CD14-positive monocyte (primary cell): ENCODE results near the gene MICAL2. TPM values are rescaled to one million over a fixed set of nuclear protein-coding genes. Genes with fewer than 3 reads are reported as not detected.

Experiments
- DNase-seq, 3 donors: peaks; one replicate each; pipeline ENCODE4 v3.0.0-alpha.2; 2011 to 2022
- H2AFZ ChIP-seq: 2 replicates; pipeline ENCODE4 v1.6.0; 2012; ENCODE audit warnings: mild to moderate bottlenecking, low read depth, low read length, inconsistent platforms; ENCODE audit not compliant: insufficient read depth, poor library complexity, severe bottlenecking
- H3K27ac ChIP-seq, 2 donors: 1 replicate in 1 of 2; 2 replicates in 1 of 2; pipeline ENCODE4 v1.5.1; 2012 to 2013; ENCODE audit warnings: low read length in 2 of 2, control low read depth in 1 of 2, inconsistent platforms in 1 of 2, low read depth in 1 of 2, mild to moderate bottlenecking in 1 of 2
- H3K27me3 ChIP-seq, 2 donors: one replicate each; pipeline versions ENCODE4 v1.6.0 to v1.6.1; 2011 to 2013; ENCODE audit warnings: low read length in 2 of 2; ENCODE audit not compliant: control insufficient read depth in 2 of 2, insufficient read depth in 2 of 2
- H3K36me3 ChIP-seq, 2 donors: replicated peaks in 1 of 2; 1 replicate in 1 of 2; 2 replicates in 1 of 2; pipeline versions ENCODE4 v1.5.1 to v1.6.1; 2012 to 2013; ENCODE audit warnings: low read length in 2 of 2, control low read depth in 1 of 2, inconsistent platforms in 1 of 2, mild to moderate bottlenecking in 1 of 2; ENCODE audit not compliant: insufficient read depth in 2 of 2, control insufficient read depth in 1 of 2
- H3K4me1 ChIP-seq, 2 donors: 1 replicate in 1 of 2; 2 replicates in 1 of 2; pipeline versions ENCODE4 v1.5.1 to v1.6.1; 2012 to 2013; ENCODE audit warnings: low read length in 2 of 2, control low read depth in 1 of 2, inconsistent platforms in 1 of 2, mild to moderate bottlenecking in 1 of 2, moderate library complexity in 1 of 2; ENCODE audit not compliant: insufficient read depth in 2 of 2, control insufficient read depth in 1 of 2
- H3K4me2 ChIP-seq: replicated peaks from 2 replicates; pipeline ENCODE3; 2012; ENCODE audit warnings: low read length, moderate library complexity, mild to moderate bottlenecking; ENCODE audit not compliant: poor library complexity, severe bottlenecking; ENCODE audit errors: extremely low read depth
- H3K4me3 ChIP-seq, 3 experiments: fragments of 200-600 bp in 1 of 3; sonication (generic) in 1 of 3; replicated peaks in 1 of 3; 1 replicate in 2 of 3; 2 replicates in 1 of 3; pipeline ENCODE4 v1.5.1; 2011 to 2013; ENCODE audit warnings: low read length in 3 of 3, mild to moderate bottlenecking in 3 of 3, control low read depth in 2 of 3, low read depth in 2 of 3, inconsistent platforms in 1 of 3, moderate library complexity in 1 of 3
- H3K79me2 ChIP-seq: 2 replicates; pipeline ENCODE4 v1.6.0; 2012; ENCODE audit warnings: mild to moderate bottlenecking, control low read depth, inconsistent platforms, low read length, moderate library complexity; ENCODE audit not compliant: insufficient read depth
- H3K9ac ChIP-seq: 2 replicates; pipeline ENCODE4 v1.6.0; 2017; ENCODE audit warnings: low read length, mild to moderate bottlenecking; ENCODE audit not compliant: insufficient read depth, poor library complexity, severe bottlenecking
- H3K9me3 ChIP-seq, 2 donors: replicated peaks in 1 of 2; 1 replicate in 1 of 2; 2 replicates in 1 of 2; pipeline versions ENCODE4 v1.5.1 to v1.6.1; 2012 to 2013; ENCODE audit warnings: low read length in 2 of 2, control low read depth in 1 of 2; ENCODE audit not compliant: control insufficient read depth in 1 of 2, insufficient read depth in 1 of 2
- H4K20me1 ChIP-seq: 2 replicates; pipeline ENCODE4 v1.6.0; 2012; ENCODE audit warnings: mild to moderate bottlenecking, low read length, control low read depth, moderate library complexity; ENCODE audit not compliant: insufficient read depth
- H3K27ac Mint-ChIP-seq, 7 donors: one replicate each; pipeline ENCODE4 v1.8.0; 2020; ENCODE audit warnings: mild to moderate bottlenecking in 7 of 7, mixed read lengths in 7 of 7, moderate library complexity in 6 of 7, inconsistent platforms in 2 of 7
- H3K27me3 Mint-ChIP-seq, 3 donors: one replicate each; pipeline ENCODE4 v1.8.0; 2021 to 2022; ENCODE audit warnings: low read depth in 3 of 3, mild to moderate bottlenecking in 3 of 3, mixed read lengths in 3 of 3, moderate library complexity in 3 of 3, inconsistent platforms in 1 of 3
- H3K36me3 Mint-ChIP-seq, 2 donors: one replicate each; pipeline ENCODE4 v1.8.0; 2020; ENCODE audit warnings: mixed read lengths in 2 of 2, inconsistent platforms in 1 of 2, mild to moderate bottlenecking in 1 of 2
- H3K4me1 Mint-ChIP-seq: one replicate; pipeline ENCODE4 v1.8.0; 2020; ENCODE audit warnings: mild to moderate bottlenecking, mixed read lengths
- H3K4me3 Mint-ChIP-seq, 2 donors: one replicate each; pipeline ENCODE4 v1.8.0; 2020; ENCODE audit warnings: mild to moderate bottlenecking in 2 of 2, mixed read lengths in 2 of 2, moderate library complexity in 1 of 2
- H3K9me3 Mint-ChIP-seq, 7 donors: one replicate each; pipeline ENCODE4 v1.8.0; 2020 to 2022; ENCODE audit warnings: mixed read lengths in 7 of 7, mild to moderate bottlenecking in 6 of 7, moderate library complexity in 6 of 7, inconsistent platforms in 2 of 7
- CTCF ChIP-seq: fragments of 200-600 bp; IDR thresholded peaks from one replicate; pipeline ENCODE4 v1.8.0; 2022; ENCODE audit warnings: antibody characterized with exemption, mild to moderate bottlenecking
- WGBS: methylation state at CpG from one replicate; pipeline ENCODE4 v1.1.5; 2013; ENCODE audit warnings: missing lambda C conversion rate; ENCODE audit not compliant: insufficient coverage; 5-methylcytosine and 5-hydroxymethylcytosine counted together
- intact Hi-C, 2 donors: fragments of 100-400 bp; cut with micrococcal nuclease; formaldehyde crosslinking; loops; one replicate each; pipeline versions ENCODE4 v1.15.0 to v1.15.1; 2023
- polyA plus RNA-seq, 3 donors: library from polyadenylated mRNA; depleted of rRNA in 1 of 3; unstranded in 2 of 3; stranded (reverse) in 1 of 3; fragments of 300-500 nt in 2 of 3; fragments of >200 nt in 1 of 3; fragmentation: Illumina TruSeq in 2 of 3; gene quantifications; 1 replicate in 2 of 3; 2 replicates in 1 of 3; pipeline ENCODE4 v1.2.3, GENCODE V29; 2012 to 2021

Gene MICAL2
- polyA plus RNA-seq, 3 donors, result 39.8 to 72.5 (median 44.0) TPM

DNA sequence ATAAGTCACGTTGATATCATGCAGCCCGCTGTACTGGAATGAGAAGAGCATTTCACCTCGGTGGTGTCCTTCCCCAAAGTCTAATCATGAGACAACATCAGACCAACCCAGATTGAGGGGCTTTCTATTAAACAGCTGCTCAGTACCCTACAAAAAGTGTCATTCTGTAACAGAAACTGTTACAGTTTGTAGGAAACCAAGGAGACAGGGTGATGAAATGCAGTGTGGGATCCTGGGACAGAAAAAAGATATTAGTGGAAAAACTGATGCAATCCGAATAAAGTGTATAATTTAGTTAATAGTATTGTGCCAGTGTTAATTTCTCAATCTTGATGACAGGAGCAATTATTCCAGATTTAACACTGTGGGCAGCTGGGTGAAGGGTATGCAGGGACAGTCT lies 128.0 kb downstream of the MICAL2 start:
- Histone ChIP-seq H3K9me3 (no peaks in the 10 kb centered on the region), H3K4me1 (no peaks in the 10 kb centered on the region), H2AFZ (no peak overlapping the region), H4K20me1 (peaks cover 47% of the 10 kb centered on the region), H3K36me3 (peaks cover 79 to 98% of the 10 kb centered on the region in 2 donors), H3K27ac (no peak overlapping the region), H3K4me3 (no peak overlapping the region), H3K9ac (no peak overlapping the region), H3K79me2 (no peaks in the 10 kb centered on the region), H3K4me2 (no peak overlapping the region), H3K27me3 (no peaks in the 10 kb centered on the region)
- intact Hi-C loops, result no loop called here
- Mint-ChIP-seq H3K9me3 (peaks cover 0 to 1% (median 0%) of the 10 kb centered on the region in 7 donors), H3K36me3 (peaks cover 93 to 99% of the 10 kb centered on the region in 2 donors), H3K4me3 (no peak overlapping the region), H3K4me1 (peaks cover 19% of the 10 kb centered on the region), H3K27ac (no peak overlapping the region), H3K27me3 (peaks cover 2 to 5% (median 3%) of the 10 kb centered on the region in 3 donors)
- no peak for DNase-seq
- TF ChIP-seq CTCF, result no peak
- WGBS, result 93% methylated on average over 3 of the region's 4 CpGs

GRCh38 chr11:12239396-12239795 lies 129.0 kb downstream of the MICAL2 start:
- Histone ChIP-seq H2AFZ (no peak overlapping the region), H3K9me3 (no peaks in the 10 kb centered on the region), H3K4me1 (no peaks in the 10 kb centered on the region), H3K4me2 (no peak overlapping the region), H3K9ac (no peak overlapping the region), H4K20me1 (peaks cover 48% of the 10 kb centered on the region), H3K36me3 (peaks cover 86 to 98% of the 10 kb centered on the region in 2 donors), H3K27ac (no peak overlapping the region), H3K4me3 (no peak overlapping the region), H3K79me2 (no peaks in the 10 kb centered on the region), H3K27me3 (no peaks in the 10 kb centered on the region)
- H3K9me3 Mint-ChIP-seq, result peaks cover 0 to 1% (median 0%) of the 10 kb centered on the region in 7 donors
- H3K4me3 Mint-ChIP-seq, result no peak overlapping the region
- H3K4me1 Mint-ChIP-seq, result peaks cover 19% of the 10 kb centered on the region
- intact Hi-C loops, result no loop called here
- peaks cover 2 to 4% (median 3%) of the 10 kb centered on the region in 3 donors for H3K27me3 Mint-ChIP-seq
- 89% methylated on average over 2 of the region's 4 CpGs for WGBS
- H3K27ac Mint-ChIP-seq, result peak overlapping the region in 2 of 7 donors; percentile 46 to 54
- H3K36me3 Mint-ChIP-seq, result peaks cover 93 to 99% of the 10 kb centered on the region in 2 donors
- no peak for TF ChIP-seq CTCF
- DNase-seq, result no peak
